Measurements from ENCODE around the gene COLEC12.
A peak's percentile ranks its signal among the peaks of the same experiment; 100 is the strongest.

COLEC12 gene

GRCh38 chr18:267688-268552 lies 232.6 kb downstream of the COLEC12 start, which contains the start of gene THOC1:
TSS of gene THOC1 (minus strand) at chr18:268047. CDS start at chr18:268019, 28 bp downstream.
- TF ChIP-seq CTCF (conservative IDR thresholded peaks at IDR 0.05) (no peak; the same call in 1 of the 2 replicates), ZFX (IDR thresholded peaks at IDR 0.05) (peak; percentile 66)
- H3K27ac ChIP-seq: peak within 1 kb of the TSS; percentile 89

GRCh38 chr18:267380-267687 lies 233.2 kb downstream of the COLEC12 start:
- no peak for TF ChIP-seq CTCF (conservative IDR thresholded peaks at IDR 0.05)
- TF ChIP-seq ZFX (IDR thresholded peaks at IDR 0.05): no peak
- H3K27ac ChIP-seq: peak overlapping the region; percentile 89
